ENCODE measurements around the gene IGSF21. TPM values are rescaled to one million over a fixed set of nuclear protein-coding genes. Genes with fewer than 3 reads are reported as not detected.

IGSF21 gene
- total and polyA plus RNA-seq, 2 donors (not counting 3 experiments of a cell fraction or from before 2014, with no cell fraction given): not detected

DNA sequence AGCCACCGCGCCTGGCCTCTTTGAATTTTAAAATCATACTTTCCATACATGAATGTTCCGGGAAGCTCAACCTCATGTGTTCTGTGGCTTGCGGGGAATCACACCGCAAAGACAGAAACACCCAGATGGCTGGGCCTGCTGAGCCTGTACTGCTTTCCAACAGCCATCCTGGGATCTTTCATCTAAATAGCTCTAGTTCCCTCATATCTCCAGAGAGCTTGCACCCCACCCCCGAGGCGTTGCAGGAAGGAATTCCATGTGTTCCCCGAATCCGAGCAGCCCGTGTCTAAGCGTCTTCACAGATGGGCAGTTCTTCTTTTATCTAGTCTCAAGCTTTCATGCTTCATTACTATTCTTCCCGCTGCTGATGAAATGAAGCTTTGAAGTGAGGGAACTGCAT, 66.4 kb downstream of the IGSF21 start:
- no peaks in the 10 kb centered on the region for H3K4me1 ChIP-seq (ENCODE audit: control insufficient read depth, extremely low read depth, insufficient read depth, low read length)
- ChIA-PET CTCF (no interaction called here), POLR2A (no interaction called here)
- H3K36me3 ChIP-seq (ENCODE audit: control insufficient read depth in 2 of 2, extremely low read depth in 1 of 2, insufficient read depth in 2 of 2, low read length in 2 of 2): no peaks in the 10 kb centered on the region
- TF ChIP-seq GATA2 (IDR thresholded peaks at IDR 0.05; ENCODE audit: insufficient read depth, insufficient read length, low read depth, low read length): no peak
- no peak for TF ChIP-seq JUN (IDR thresholded peaks at IDR 0.05; ENCODE audit: borderline replicate concordance, insufficient read depth, insufficient read length, low read depth)
- TF ChIP-seq POLR2A (IDR thresholded peaks at IDR 0.05; ENCODE audit: low read depth, low read length): no peak
- TF ChIP-seq, protein P1, sequence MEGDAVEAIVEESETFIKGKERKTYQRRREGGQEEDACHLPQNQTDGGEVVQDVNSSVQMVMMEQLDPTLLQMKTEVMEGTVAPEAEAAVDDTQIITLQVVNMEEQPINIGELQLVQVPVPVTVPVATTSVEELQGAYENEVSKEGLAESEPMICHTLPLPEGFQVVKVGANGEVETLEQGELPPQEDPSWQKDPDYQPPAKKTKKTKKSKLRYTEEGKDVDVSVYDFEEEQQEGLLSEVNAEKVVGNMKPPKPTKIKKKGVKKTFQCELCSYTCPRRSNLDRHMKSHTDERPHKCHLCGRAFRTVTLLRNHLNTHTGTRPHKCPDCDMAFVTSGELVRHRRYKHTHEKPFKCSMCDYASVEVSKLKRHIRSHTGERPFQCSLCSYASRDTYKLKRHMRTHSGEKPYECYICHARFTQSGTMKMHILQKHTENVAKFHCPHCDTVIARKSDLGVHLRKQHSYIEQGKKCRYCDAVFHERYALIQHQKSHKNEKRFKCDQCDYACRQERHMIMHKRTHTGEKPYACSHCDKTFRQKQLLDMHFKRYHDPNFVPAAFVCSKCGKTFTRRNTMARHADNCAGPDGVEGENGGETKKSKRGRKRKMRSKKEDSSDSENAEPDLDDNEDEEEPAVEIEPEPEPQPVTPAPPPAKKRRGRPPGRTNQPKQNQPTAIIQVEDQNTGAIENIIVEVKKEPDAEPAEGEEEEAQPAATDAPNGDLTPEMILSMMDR (IDR thresholded peaks at IDR 0.05; ENCODE audit: extremely low read depth in 1 of 2, insufficient read depth in 1 of 2, low read depth in 1 of 2, low read length in 2 of 2): no peak
- no peak for TF ChIP-seq MYC (IDR thresholded peaks at IDR 0.05; ENCODE audit: low read depth, low read length)
- TF ChIP-seq, protein P2, sequence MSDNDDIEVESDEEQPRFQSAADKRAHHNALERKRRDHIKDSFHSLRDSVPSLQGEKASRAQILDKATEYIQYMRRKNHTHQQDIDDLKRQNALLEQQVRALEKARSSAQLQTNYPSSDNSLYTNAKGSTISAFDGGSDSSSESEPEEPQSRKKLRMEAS (IDR thresholded peaks at IDR 0.05; ENCODE audit: insufficient read depth, insufficient read length): no peak
- TF ChIP-seq FOS (IDR thresholded peaks at IDR 0.05; ENCODE audit: borderline replicate concordance, insufficient read depth, low read length): no peak
- no peak for TF ChIP-seq POLR2AphosphoS5 (IDR thresholded peaks at IDR 0.05; ENCODE audit: insufficient read depth, low read depth, low read length)
- TF ChIP-seq EZH2 (IDR thresholded peaks at IDR 0.05; ENCODE audit: borderline replicate concordance, low read depth, low read length, severe bottlenecking): no peak
- no peaks in the 10 kb centered on the region for H3K9me3 ChIP-seq (replicated peaks; ENCODE audit: control insufficient read depth, insufficient read depth, low read length)
- FAIRE-seq: no peak
- H3K27ac ChIP-seq (ENCODE audit: insufficient read depth, low read depth, low read length): no peak overlapping the region
- intact Hi-C loops (cut with micrococcal nuclease): no loop called here
- no peak overlapping the region for H3K4me3 ChIP-seq (replicated peaks in 1 of 3; ENCODE audit: insufficient read depth in 1 of 3, low read depth in 1 of 3, low read length in 3 of 3)
- BruUV-seq (replicated peaks): no TSS peak
- no peak overlapping the region for H3K9ac ChIP-seq (replicated peaks; ENCODE audit: extremely low read depth, insufficient read depth, low read length)
- no peak overlapping the region for H2AFZ ChIP-seq (ENCODE audit: low read depth, low read length)
- H3K27me3 ChIP-seq (ENCODE audit: control insufficient read depth in 2 of 2, insufficient read depth in 2 of 2, low read length in 2 of 2): no peaks in the 10 kb centered on the region
- no peaks in the 10 kb centered on the region for H3K9me1 ChIP-seq (replicated peaks; ENCODE audit: control insufficient read depth, extremely low read depth, insufficient read depth, low read length)
- no peaks in the 10 kb centered on the region for H4K20me1 ChIP-seq (replicated peaks; ENCODE audit: control insufficient read depth, extremely low read depth, insufficient read depth, low read length)
- no peak overlapping the region for H3K4me2 ChIP-seq (ENCODE audit: insufficient read depth, low read length)
- H3K79me2 ChIP-seq (ENCODE audit: control insufficient read depth, insufficient read depth, low read length): no peaks in the 10 kb centered on the region
- dilution Hi-C loops (cut with MboI; ENCODE audit: extremely low pct_ligation_motif_present, low sequenced_read_pairs): no loop called here
- no peak for DNase-seq (ENCODE audit: low read depth, low spot score)
